ENCODE results near the gene SCTR. TPM values are rescaled to one million over a fixed set of nuclear protein-coding genes. Genes with fewer than 3 reads are reported as not detected.

The SCTR gene
- total and polyA plus RNA-seq, 2 of the 8 experiments (the other 6 are each of a cell fraction or from before 2014, with no cell fraction given): 0.15 TPM; not detected in 1

DNA sequence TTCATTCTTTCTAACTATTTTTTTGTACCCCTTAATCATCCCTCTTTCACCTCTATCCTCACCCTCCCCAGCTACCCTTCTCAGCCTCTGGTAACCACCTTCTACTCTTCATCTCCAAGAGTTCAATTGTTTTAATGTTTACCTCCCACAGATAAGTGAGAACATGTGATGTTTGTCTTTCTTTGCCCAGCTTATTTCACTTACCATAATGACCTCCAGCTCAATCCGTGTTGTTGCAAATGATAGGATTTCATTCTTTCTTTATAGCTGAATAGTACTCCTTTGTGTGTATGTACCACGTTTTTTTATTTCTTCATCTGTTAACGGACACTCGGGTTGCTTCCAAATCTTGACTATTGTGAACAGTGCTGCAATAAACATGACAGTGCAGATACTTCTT is 114.8 kb downstream of the SCTR start (continued):
- TF ChIP-seq FOSL1 (IDR thresholded peaks at IDR 0.05; ENCODE audit: insufficient read depth, low read depth, low read length) (no peak), CREB1 (IDR thresholded peaks at IDR 0.05) (no peak)

Measured in H1 (cell line).